ENCODE measurements around the gene MAGOH.

The MAGOH gene

DNA sequence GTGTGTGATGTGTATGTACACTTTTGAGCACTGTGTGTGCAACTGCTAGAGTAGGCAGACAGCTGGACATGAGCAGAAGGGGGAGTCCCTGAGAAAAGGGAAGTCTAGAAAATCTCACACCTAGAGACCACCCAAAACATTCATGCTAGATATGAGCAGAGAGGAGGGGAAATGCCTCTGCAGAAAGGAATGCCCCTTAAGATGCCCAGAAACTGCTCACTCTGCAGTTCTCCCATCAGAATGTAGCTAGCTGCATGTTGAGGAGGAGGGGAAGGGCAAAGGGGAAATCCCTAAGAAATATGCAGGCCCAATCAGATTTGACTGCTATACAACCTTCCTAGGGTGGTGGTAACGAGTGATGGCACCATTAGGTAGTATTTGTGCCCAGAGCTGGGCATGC lies 31.8 kb upstream of the MAGOH start:
- Histone ChIP-seq H3K27me3 (ENCODE audit: insufficient read depth, insufficient read length) (no peaks in the 10 kb centered on the region), H3K4me1 (ENCODE audit: insufficient read depth, insufficient read length) (no peaks in the 10 kb centered on the region), H3K9ac (ENCODE audit: insufficient read length, low read depth) (no peak overlapping the region), H3K4me3 (ENCODE audit: insufficient read length, low read depth) (no peak overlapping the region), H3K36me3 (ENCODE audit: insufficient read depth, insufficient read length, low read length) (peaks cover 99% of the 10 kb centered on the region), H3K9me3 (ENCODE audit: insufficient read depth, low read length) (peaks cover 18% of the 10 kb centered on the region; the same call in 1 of the 2 replicates)
- TF ChIP-seq YY1 (IDR thresholded peaks at IDR 0.05; ENCODE audit: insufficient read depth, insufficient read length), result no peak
- no peak for TF ChIP-seq ZNF274 (IDR thresholded peaks at IDR 0.05; ENCODE audit: low read depth, low read length)
- TF ChIP-seq SUZ12 (IDR thresholded peaks at IDR 0.05; ENCODE audit: extremely low read depth, insufficient read depth, insufficient read length), result no peak
- DNase-seq (ENCODE audit: low read depth, low spot score), result no peak

- DNase-seq (ENCODE audit: low read depth, low spot score), result no peak
- no peak overlapping the region for H3K9ac ChIP-seq (ENCODE audit: insufficient read length, low read depth)
- no peaks in the 10 kb centered on the region for H3K4me1 ChIP-seq (ENCODE audit: insufficient read depth, insufficient read length)
- H3K9me3 ChIP-seq (ENCODE audit: insufficient read depth, low read length), result peaks cover 18% of the 10 kb centered on the region; the same call in 1 of the 2 replicates
- TF ChIP-seq ZNF274 (IDR thresholded peaks at IDR 0.05; ENCODE audit: low read depth, low read length) (no peak), SUZ12 (IDR thresholded peaks at IDR 0.05; ENCODE audit: extremely low read depth, insufficient read depth, insufficient read length) (no peak), YY1 (IDR thresholded peaks at IDR 0.05; ENCODE audit: insufficient read depth, insufficient read length) (no peak)
- no peak overlapping the region for H3K4me3 ChIP-seq (ENCODE audit: insufficient read length, low read depth)
- H3K27me3 ChIP-seq (ENCODE audit: insufficient read depth, insufficient read length), result no peaks in the 10 kb centered on the region
- H3K36me3 ChIP-seq (ENCODE audit: insufficient read depth, insufficient read length, low read length), result peaks cover 99% of the 10 kb centered on the region
These were observed 29.4 kb upstream of the MAGOH start for GRCh38 chr1:53267761-53268160.

DNA sequence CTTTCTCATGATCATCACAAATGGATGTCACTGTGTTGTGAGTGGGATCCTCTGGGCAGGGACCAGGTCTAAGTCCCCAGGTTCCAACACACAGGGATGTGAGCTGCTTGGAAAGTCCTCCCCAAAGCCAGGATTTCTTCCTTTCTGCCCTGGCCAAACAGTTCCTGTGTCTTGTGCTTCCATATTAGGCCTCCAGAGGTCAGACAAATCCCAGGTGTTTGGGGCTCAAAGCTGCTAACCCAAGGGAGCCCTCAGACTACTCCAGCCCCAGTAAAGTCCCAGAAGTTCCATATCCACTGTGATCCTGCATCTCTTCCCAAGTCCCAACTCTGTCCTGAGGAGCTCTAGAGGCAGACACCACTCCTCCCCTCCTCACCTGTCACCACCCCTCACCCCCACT lies 27.7 kb upstream of the MAGOH start:
- DNase-seq (ENCODE audit: low read depth, low spot score), result no peak
- Histone ChIP-seq H3K4me3 (ENCODE audit: insufficient read length, low read depth) (no peak overlapping the region), H3K36me3 (ENCODE audit: insufficient read depth, insufficient read length, low read length) (peaks cover 99% of the 10 kb centered on the region), H3K9ac (ENCODE audit: insufficient read length, low read depth) (no peak overlapping the region), H3K9me3 (ENCODE audit: insufficient read depth, low read length) (peaks cover 4% of the 10 kb centered on the region; the same call in 1 of the 2 replicates), H3K4me1 (ENCODE audit: insufficient read depth, insufficient read length) (no peaks in the 10 kb centered on the region), H3K27me3 (ENCODE audit: insufficient read depth, insufficient read length) (no peaks in the 10 kb centered on the region)
- TF ChIP-seq YY1 (IDR thresholded peaks at IDR 0.05; ENCODE audit: insufficient read depth, insufficient read length), result no peak
- TF ChIP-seq ZNF274 (IDR thresholded peaks at IDR 0.05; ENCODE audit: low read depth, low read length), result no peak
- TF ChIP-seq SUZ12 (IDR thresholded peaks at IDR 0.05; ENCODE audit: extremely low read depth, insufficient read depth, insufficient read length), result no peak

DNA sequence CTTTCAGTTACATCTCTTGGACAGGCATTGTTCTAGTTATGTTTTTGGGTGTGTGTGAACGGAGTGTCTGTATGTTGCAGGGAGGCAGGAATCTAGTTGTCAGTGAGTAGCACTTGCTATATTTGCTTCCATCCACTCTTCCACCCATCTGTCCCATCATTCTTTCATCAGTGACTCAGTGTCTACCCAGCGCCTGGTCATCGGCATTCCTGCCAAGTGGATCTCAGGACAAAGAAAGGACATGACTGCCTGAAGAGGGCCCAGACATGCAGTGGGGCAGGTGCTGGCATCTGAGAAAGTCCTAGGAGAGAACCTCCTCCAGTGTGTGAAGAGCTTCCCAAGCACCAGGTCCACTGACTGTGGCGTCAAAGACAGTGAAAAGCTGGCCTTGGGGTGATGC lies 27.3 kb upstream of the MAGOH start:
- Histone ChIP-seq H3K36me3 (ENCODE audit: insufficient read depth, insufficient read length, low read length) (peaks cover 99% of the 10 kb centered on the region), H3K4me1 (ENCODE audit: insufficient read depth, insufficient read length) (no peaks in the 10 kb centered on the region)

GRCh38 chr1:53264048-53264447 lies 25.7 kb upstream of the MAGOH start:
- Histone ChIP-seq H3K4me1 (ENCODE audit: insufficient read depth, insufficient read length) (no peaks in the 10 kb centered on the region), H3K9me3 (ENCODE audit: insufficient read depth, low read length) (no peaks in the 10 kb centered on the region), H3K36me3 (ENCODE audit: insufficient read depth, insufficient read length, low read length) (peaks cover 99% of the 10 kb centered on the region), H3K4me3 (ENCODE audit: insufficient read length, low read depth) (no peak overlapping the region), H3K27me3 (ENCODE audit: insufficient read depth, insufficient read length) (no peaks in the 10 kb centered on the region), H3K9ac (ENCODE audit: insufficient read length, low read depth) (no peak overlapping the region)
- TF ChIP-seq SUZ12 (IDR thresholded peaks at IDR 0.05; ENCODE audit: extremely low read depth, insufficient read depth, insufficient read length) (no peak), ZNF274 (IDR thresholded peaks at IDR 0.05; ENCODE audit: low read depth, low read length) (no peak), YY1 (IDR thresholded peaks at IDR 0.05; ENCODE audit: insufficient read depth, insufficient read length) (no peak)
- DNase-seq (ENCODE audit: low read depth, low spot score), result no peak

More for the DNA sequence above, 27.3 kb upstream of the MAGOH start:
- H3K9me3 ChIP-seq (ENCODE audit: insufficient read depth, low read length), result no peaks in the 10 kb centered on the region; the same call in 1 of the 2 replicates
- DNase-seq (ENCODE audit: low read depth, low spot score), result no peak
- no peaks in the 10 kb centered on the region for H3K27me3 ChIP-seq (ENCODE audit: insufficient read depth, insufficient read length)
- no peak overlapping the region for H3K9ac ChIP-seq (ENCODE audit: insufficient read length, low read depth)
- no peak overlapping the region for H3K4me3 ChIP-seq (ENCODE audit: insufficient read length, low read depth)
- TF ChIP-seq YY1 (IDR thresholded peaks at IDR 0.05; ENCODE audit: insufficient read depth, insufficient read length) (no peak), ZNF274 (IDR thresholded peaks at IDR 0.05; ENCODE audit: low read depth, low read length) (no peak), SUZ12 (IDR thresholded peaks at IDR 0.05; ENCODE audit: extremely low read depth, insufficient read depth, insufficient read length) (no peak)

GRCh38 chr1:53262000-53262399 lies 23.7 kb upstream of the MAGOH start:
- H3K4me3 ChIP-seq (ENCODE audit: insufficient read length, low read depth), result no peak overlapping the region
- H3K9me3 ChIP-seq (ENCODE audit: insufficient read depth, low read length), result no peaks in the 10 kb centered on the region
- no peaks in the 10 kb centered on the region for H3K27me3 ChIP-seq (ENCODE audit: insufficient read depth, insufficient read length)
- no peak for DNase-seq (ENCODE audit: low read depth, low spot score)
- no peak overlapping the region for H3K9ac ChIP-seq (ENCODE audit: insufficient read length, low read depth)
- TF ChIP-seq SUZ12 (IDR thresholded peaks at IDR 0.05; ENCODE audit: extremely low read depth, insufficient read depth, insufficient read length) (no peak), YY1 (IDR thresholded peaks at IDR 0.05; ENCODE audit: insufficient read depth, insufficient read length) (no peak)
- peaks cover 99% of the 10 kb centered on the region for H3K36me3 ChIP-seq (ENCODE audit: insufficient read depth, insufficient read length, low read length)
- no peaks in the 10 kb centered on the region for H3K4me1 ChIP-seq (ENCODE audit: insufficient read depth, insufficient read length)

GRCh38 chr1:53260631-53261247 lies 22.4 kb upstream of the MAGOH start:
- Histone ChIP-seq H3K4me1 (ENCODE audit: insufficient read depth, insufficient read length) (no peaks in the 10 kb centered on the region), H3K4me3 (ENCODE audit: insufficient read length, low read depth) (no peak overlapping the region), H3K36me3 (ENCODE audit: insufficient read depth, insufficient read length, low read length) (peaks cover 99% of the 10 kb centered on the region), H3K9me3 (ENCODE audit: insufficient read depth, low read length) (no peaks in the 10 kb centered on the region), H3K9ac (ENCODE audit: insufficient read length, low read depth) (no peak overlapping the region), H3K27me3 (ENCODE audit: insufficient read depth, insufficient read length) (no peaks in the 10 kb centered on the region)
- no peak for DNase-seq (ENCODE audit: low read depth, low spot score)
- TF ChIP-seq YY1 (IDR thresholded peaks at IDR 0.05; ENCODE audit: insufficient read depth, insufficient read length), result no peak
- TF ChIP-seq ZNF274 (IDR thresholded peaks at IDR 0.05; ENCODE audit: low read depth, low read length), result no peak
- TF ChIP-seq SUZ12 (IDR thresholded peaks at IDR 0.05; ENCODE audit: extremely low read depth, insufficient read depth, insufficient read length), result no peak
